Kidney epithelial cell (primary cell): Measurements from ENCODE around the gene JSRP1. TPM values are rescaled to one million over a fixed set of nuclear protein-coding genes. Genes with fewer than 3 reads are reported as not detected.
"Not testable (repeated sequence)": the region's sequence is repeated elsewhere in the genome, so short reads cannot be mapped to it uniquely, and the experiment has no call there.

Experiments used
- DNase-seq: peaks from one replicate; pipeline ENCODE4 v3.0.0-alpha.2; 2010; ENCODE audit warnings: low read depth
- H3K27me3 ChIP-seq: 2 replicates; pipeline ENCODE4 v1.6.0; 2011; ENCODE audit warnings: low read length; ENCODE audit not compliant: control insufficient read depth, insufficient read depth
- H3K36me3 ChIP-seq: 2 replicates; pipeline ENCODE4 v1.5.1; 2011; ENCODE audit warnings: low read length; ENCODE audit not compliant: control insufficient read depth, insufficient read depth
- H3K4me3 ChIP-seq: 2 replicates; pipeline ENCODE4 v1.5.1; 2011; ENCODE audit warnings: low read depth, mild to moderate bottlenecking, control low read depth, low read length
- total RNA-seq: library from RNA; depleted of rRNA; stranded (reverse); fragments of >200 nt; gene quantifications from 2 replicates; pipeline ENCODE4 v1.2.3, GENCODE V29; 2015
- TF ChIP-seq, protein P1 (sequence below): IDR thresholded peaks from 2 replicates; pipeline ENCODE4 v1.5.1; 2011; ENCODE audit warnings: mild to moderate bottlenecking, moderate library complexity, low read length, control low read depth, inconsistent platforms; ENCODE audit not compliant: insufficient read depth, poor library complexity, severe bottlenecking

The JSRP1 gene
- total RNA-seq, 1 donor from 2014 or later, result 2.5 TPM

GRCh38 chr19:2282862-2283237, 26.6 kb upstream of the JSRP1 start:
- TF ChIP-seq, protein P1, sequence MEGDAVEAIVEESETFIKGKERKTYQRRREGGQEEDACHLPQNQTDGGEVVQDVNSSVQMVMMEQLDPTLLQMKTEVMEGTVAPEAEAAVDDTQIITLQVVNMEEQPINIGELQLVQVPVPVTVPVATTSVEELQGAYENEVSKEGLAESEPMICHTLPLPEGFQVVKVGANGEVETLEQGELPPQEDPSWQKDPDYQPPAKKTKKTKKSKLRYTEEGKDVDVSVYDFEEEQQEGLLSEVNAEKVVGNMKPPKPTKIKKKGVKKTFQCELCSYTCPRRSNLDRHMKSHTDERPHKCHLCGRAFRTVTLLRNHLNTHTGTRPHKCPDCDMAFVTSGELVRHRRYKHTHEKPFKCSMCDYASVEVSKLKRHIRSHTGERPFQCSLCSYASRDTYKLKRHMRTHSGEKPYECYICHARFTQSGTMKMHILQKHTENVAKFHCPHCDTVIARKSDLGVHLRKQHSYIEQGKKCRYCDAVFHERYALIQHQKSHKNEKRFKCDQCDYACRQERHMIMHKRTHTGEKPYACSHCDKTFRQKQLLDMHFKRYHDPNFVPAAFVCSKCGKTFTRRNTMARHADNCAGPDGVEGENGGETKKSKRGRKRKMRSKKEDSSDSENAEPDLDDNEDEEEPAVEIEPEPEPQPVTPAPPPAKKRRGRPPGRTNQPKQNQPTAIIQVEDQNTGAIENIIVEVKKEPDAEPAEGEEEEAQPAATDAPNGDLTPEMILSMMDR, result no peak
- Histone ChIP-seq H3K4me3 (no peak overlapping the region), H3K36me3 (no peaks in the 10 kb centered on the region), H3K27me3 (peaks cover 36% of the 10 kb centered on the region)
- DNase-seq, result no peak

DNA sequence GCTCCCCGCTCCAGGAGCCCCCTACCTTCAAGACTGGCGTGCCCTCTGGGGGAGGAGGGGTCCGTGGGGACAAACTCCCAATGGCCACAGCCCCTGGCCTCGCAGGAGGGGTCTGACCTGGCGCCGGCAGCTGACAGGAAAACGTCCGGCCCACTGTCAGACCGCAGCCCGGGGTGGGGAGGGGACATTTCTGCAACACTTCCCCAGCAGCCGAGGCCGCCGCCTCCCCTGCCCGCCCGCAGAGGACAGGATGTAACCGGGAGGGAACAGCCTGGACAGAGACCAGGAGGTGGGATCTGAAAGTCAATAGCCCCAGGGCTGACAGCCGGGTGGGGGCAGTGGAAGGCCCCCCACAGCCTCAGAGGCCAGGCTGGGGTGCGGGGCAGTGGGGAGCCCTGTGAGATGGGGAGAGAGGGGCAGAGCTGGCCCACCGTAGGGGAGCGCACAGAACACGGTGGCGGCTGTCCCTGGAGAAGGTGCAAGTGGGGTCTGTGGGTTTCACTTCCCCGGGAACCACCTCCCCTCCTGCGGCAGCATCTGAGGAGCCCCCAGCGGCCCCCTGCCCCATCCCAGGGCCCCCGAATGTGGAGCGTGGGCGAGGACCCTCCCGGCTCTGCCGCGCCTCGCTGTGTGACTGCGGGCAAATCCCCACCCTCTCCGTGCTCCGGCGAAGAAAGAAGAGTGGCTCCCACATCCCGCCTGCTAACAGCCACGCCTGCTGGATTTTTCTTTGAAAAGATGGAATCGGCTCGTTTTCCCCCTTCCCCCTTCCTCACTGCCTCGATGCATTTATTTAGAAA, 26.0 kb upstream of the JSRP1 start, which contains the start of gene PEAK3:
TSS of gene PEAK3 (minus strand) at position 114 of the 800 bp plus-strand sequence. CDS start 1,244 bp downstream, outside the sequence.
- Histone ChIP-seq H3K27me3 (peaks cover 30% of the 10 kb centered on the region), H3K36me3 (no peaks in the 10 kb centered on the region), H3K4me3 (no peak within 1 kb of the TSS)
- TF ChIP-seq, protein P1, result no peak
- no peak for DNase-seq

DNA sequence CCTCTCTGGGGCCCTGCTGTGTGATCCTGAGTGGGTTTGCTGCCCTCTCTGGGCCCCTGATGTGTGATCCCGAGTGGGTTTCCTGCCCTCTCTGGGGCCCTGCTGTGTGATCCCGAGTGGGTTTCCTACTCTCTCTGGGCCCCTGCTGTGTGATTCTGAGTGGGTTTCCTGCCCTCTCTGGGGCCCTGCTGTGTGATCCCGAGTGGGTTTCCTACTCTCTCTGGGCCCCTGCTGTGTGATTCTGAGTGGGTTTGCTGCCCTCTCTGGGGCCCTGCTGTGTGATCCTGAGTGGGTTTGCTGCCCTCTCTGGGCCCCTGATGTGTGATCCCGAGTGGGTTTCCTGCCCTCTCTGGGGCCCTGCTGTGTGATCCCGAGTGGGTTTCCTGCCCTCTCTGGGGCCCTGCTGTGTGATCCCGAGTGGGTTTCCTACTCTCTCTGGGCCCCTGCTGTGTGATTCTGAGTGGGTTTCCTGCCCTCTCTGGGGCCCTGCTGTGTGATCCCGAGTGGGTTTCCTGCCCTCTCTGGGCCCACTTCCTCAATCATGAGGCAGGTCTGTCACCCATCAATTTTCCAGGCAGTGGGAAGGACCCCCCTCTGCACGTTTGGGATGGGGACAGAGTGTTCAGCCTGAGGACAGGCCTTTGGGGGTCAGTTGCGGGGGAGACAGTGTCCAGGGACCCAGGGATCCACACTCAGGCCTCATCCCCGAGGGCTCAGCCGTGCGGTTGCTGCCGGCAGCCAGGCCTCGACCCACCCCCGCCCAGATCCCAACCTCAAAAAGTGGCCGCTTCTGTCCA, 25.2 kb upstream of the JSRP1 start:
- DNase-seq, result not testable (repeated sequence)

GRCh38 chr19:2280633-2281264, 24.5 kb upstream of the JSRP1 start:
- peaks cover 17% of the 10 kb centered on the region for H3K27me3 ChIP-seq
- H3K4me3 ChIP-seq, result no peak overlapping the region
- H3K36me3 ChIP-seq, result no peaks in the 10 kb centered on the region
- TF ChIP-seq, protein P1, result no peak
- DNase-seq, result no peak

More for the DNA sequence above, 25.2 kb upstream of the JSRP1 start:
- not testable (repeated sequence) for H3K4me3 ChIP-seq, H3K36me3 ChIP-seq
- peaks cover 24% of the 10 kb centered on the region for H3K27me3 ChIP-seq

GRCh38 chr19:2278459-2279158, 22.4 kb upstream of the JSRP1 start:
- peaks cover 2% of the 10 kb centered on the region for H3K36me3 ChIP-seq
- DNase-seq, result no peak
- TF ChIP-seq, protein P1, result no peak
- peaks cover 15% of the 10 kb centered on the region for H3K27me3 ChIP-seq
- H3K4me3 ChIP-seq, result no peak overlapping the region
